IMR-90 (cell line): Measurements from ENCODE around the gene FRMD1. TPM values are rescaled to one million over a fixed set of nuclear protein-coding genes. Genes with fewer than 3 reads are reported as not detected.

Experiments used
- ATAC-seq: fragments of 200-7000 bp; cut with Tn5 transposase; 2 replicates; pipeline ENCODE4 v1.9.1; 2020; ENCODE audit warnings: low read depth, mild to moderate bottlenecking, moderate library complexity
- BruUV-seq: library from RNA; stranded (reverse); fragments of 400-500 nt; replicated peaks from 2 replicates; lab custom pipeline; 2021; lab: Mats Ljungman, UMichigan
- CTCF ChIA-PET: fragments of 300-600 bp; formaldehyde crosslinking; extraction: SDS; loops from one replicate; lab custom pipeline; 2021; ENCODE audit warnings: antibody characterized with exemption; lab: Yijun Ruan, JAX
- POLR2A ChIA-PET: fragments of 300-600 bp; sonication (Branson Sonifier 250); formaldehyde crosslinking; loops from one replicate; lab custom pipeline; 2022; ENCODE audit warnings: antibody characterized with exemption; ENCODE audit not compliant: unreplicated experiment; lab: Charles Lee
- DNase-seq: peaks from one replicate; pipeline ENCODE4 v3.0.0; 2013
- H2AFZ ChIP-seq: replicated peaks from 2 replicates; pipeline ENCODE3; 2013; ENCODE audit warnings: low read length, mild to moderate bottlenecking; ENCODE audit not compliant: poor library complexity
- H2AK5ac ChIP-seq: 2 replicates; pipeline ENCODE4 v1.6.1; 2013; ENCODE audit warnings: low read depth, low read length, inconsistent platforms
- H2AK9ac ChIP-seq: replicated peaks from 2 replicates; pipeline ENCODE3; 2013; ENCODE audit warnings: mild to moderate bottlenecking, low read depth, low read length, moderate library complexity; ENCODE audit not compliant: poor library complexity
- H2BK120ac ChIP-seq: 2 replicates; pipeline ENCODE4 v1.6.1; 2013; ENCODE audit warnings: low read depth, low read length, inconsistent platforms
- H2BK15ac ChIP-seq: 3 replicates; pipeline ENCODE4 v1.6.1; 2013; ENCODE audit warnings: low read depth, low read length, inconsistent platforms
- H2BK20ac ChIP-seq: 2 replicates; pipeline ENCODE4 v1.6.1; 2013; ENCODE audit warnings: low read depth, mild to moderate bottlenecking, inconsistent platforms, low read length, moderate library complexity
- H2BK5ac ChIP-seq: 2 replicates; pipeline ENCODE4 v1.6.1; 2013; ENCODE audit warnings: mild to moderate bottlenecking, low read depth, low read length, inconsistent platforms; ENCODE audit not compliant: poor library complexity, severe bottlenecking
- H3K14ac ChIP-seq: replicated peaks from 2 replicates; pipeline ENCODE4 v1.6.1; 2013; ENCODE audit warnings: low read depth, low read length, inconsistent platforms
- H3K18ac ChIP-seq: 2 replicates; pipeline ENCODE4 v1.6.1; 2013; ENCODE audit warnings: low read depth, low read length, control low read depth
- H3K23ac ChIP-seq: 2 replicates; pipeline ENCODE4 v1.6.1; 2013; ENCODE audit warnings: low read depth, low read length, inconsistent platforms
- H3K27ac ChIP-seq: 2 replicates; pipeline ENCODE4 v1.5.1; 2013; ENCODE audit warnings: mild to moderate bottlenecking, control low read depth, low read length; ENCODE audit not compliant: insufficient read depth
- H3K27me3 ChIP-seq: 2 replicates; pipeline ENCODE4 v1.6.1; 2013; ENCODE audit warnings: low read length; ENCODE audit not compliant: control insufficient read depth, insufficient read depth
- H3K36me3 ChIP-seq: 2 replicates; pipeline ENCODE4 v1.6.1; 2013; ENCODE audit warnings: low read length, mixed read lengths; ENCODE audit not compliant: control insufficient read depth, insufficient read depth
- H3K4ac ChIP-seq: 2 replicates; pipeline ENCODE4 v1.6.1; 2013; ENCODE audit warnings: low read depth, low read length, inconsistent platforms
- H3K4me1 ChIP-seq: 2 replicates; pipeline ENCODE4 v1.6.1; 2013; ENCODE audit warnings: low read length, mixed read lengths; ENCODE audit not compliant: control insufficient read depth, insufficient read depth
- H3K4me2 ChIP-seq: 2 replicates; pipeline ENCODE4 v1.6.1; 2013; ENCODE audit warnings: low read depth, mild to moderate bottlenecking, control low read depth, low read length, moderate library complexity
- H3K4me3 ChIP-seq: 2 replicates; pipeline ENCODE4 v1.5.1; 2013; ENCODE audit warnings: low read depth, mild to moderate bottlenecking, control low read depth, low read length, moderate library complexity; ENCODE audit not compliant: insufficient read depth
- H3K56ac ChIP-seq: 2 replicates; pipeline ENCODE4 v1.6.1; 2013; ENCODE audit warnings: low read length, inconsistent platforms; ENCODE audit not compliant: insufficient read depth; ENCODE audit errors: extremely low read depth
- H3K79me1 ChIP-seq, 2 experiments: 2 replicates each; pipeline ENCODE4 v1.6.1; 2013; ENCODE audit warnings: low read length in 2 of 2, inconsistent platforms in 1 of 2, low read depth in 1 of 2
- H3K9ac ChIP-seq: 2 replicates; pipeline ENCODE4 v1.6.1; 2013; ENCODE audit warnings: low read depth, low read length, control low read depth
- H3K9me1 ChIP-seq: 2 replicates; pipeline ENCODE4 v1.6.1; 2013; ENCODE audit warnings: low read length, inconsistent platforms; ENCODE audit not compliant: insufficient read depth
- H3K9me3 ChIP-seq: 2 replicates; pipeline ENCODE4 v1.6.1; 2013; ENCODE audit warnings: low read length; ENCODE audit not compliant: control insufficient read depth, insufficient read depth
- H4K20me1 ChIP-seq: 2 replicates; pipeline ENCODE4 v1.6.1; 2013; ENCODE audit warnings: low read length, inconsistent platforms; ENCODE audit not compliant: insufficient read depth
- H4K5ac ChIP-seq: 2 replicates; pipeline ENCODE4 v1.6.1; 2013; ENCODE audit warnings: mild to moderate bottlenecking, low read depth, low read length, control low read depth
- H4K8ac ChIP-seq, 2 experiments: 2 replicates each; pipeline ENCODE4 v1.6.1; 2013; ENCODE audit warnings: low read depth in 2 of 2, low read length in 2 of 2, control low read depth in 1 of 2, inconsistent platforms in 1 of 2
- H4K91ac ChIP-seq: 2 replicates; pipeline ENCODE4 v1.6.1; 2013; ENCODE audit warnings: low read depth, low read length, inconsistent platforms; ENCODE audit not compliant: insufficient read depth
- BHLHE40 ChIP-seq: fragments of 150-350 bp; IDR thresholded peaks from 2 replicates; pipeline ENCODE4 v1.6.1; 2016; ENCODE audit warnings: mild to moderate bottlenecking, low read depth, low read length
- CEBPB ChIP-seq: IDR thresholded peaks from 2 replicates; pipeline ENCODE4 v1.6.1; 2012; ENCODE audit warnings: low read depth, low read length, improper control_type of control experiment
- FOS ChIP-seq: fragments of 150-350 bp; IDR thresholded peaks from 2 replicates; pipeline ENCODE4 v1.6.1; 2016; ENCODE audit warnings: low read depth, low read length
- MAFK ChIP-seq: IDR thresholded peaks from 2 replicates; pipeline ENCODE4 v1.6.1; 2012; ENCODE audit warnings: low read depth, low read length, improper control_type of control experiment
- MXI1 ChIP-seq: IDR thresholded peaks from 2 replicates; pipeline ENCODE4 v1.6.1; 2012; ENCODE audit warnings: low read depth, mild to moderate bottlenecking, low read length, moderate library complexity, borderline replicate concordance
- NFE2L2 ChIP-seq: fragments of 150-350 bp; IDR thresholded peaks from 2 replicates; pipeline ENCODE4 v1.6.1; 2016; ENCODE audit warnings: low read depth, mild to moderate bottlenecking, low read length
- RFX5 ChIP-seq: IDR thresholded peaks from 2 replicates; pipeline ENCODE4 v1.8.0; 2012; ENCODE audit warnings: low read depth, mild to moderate bottlenecking, low read length, moderate library complexity
- WGBS, 2 experiments: methylation state at CpG; one replicate each; pipeline versions ENCODE4 v1.1.5 to v1.1.7; 2013; ENCODE audit warnings: missing lambda C conversion rate in 2 of 2; ENCODE audit not compliant: insufficient read length in 1 of 2; ENCODE audit errors: extremely low coverage in 2 of 2; 5-methylcytosine and 5-hydroxymethylcytosine counted together
- dilution Hi-C: fragments of 300-500 bp; cut with HindIII; formaldehyde crosslinking; loops from one replicate; pipeline ENCODE4 v1.14.3; 2018; ENCODE audit warnings: low sequenced_read_pairs; ENCODE audit not compliant: unreplicated experiment
- in situ Hi-C: fragments of 300-500 bp; cut with MboI; formaldehyde crosslinking; loops from 3 replicates; pipeline ENCODE4 v1.14.3; 2019; ENCODE audit warnings: low sequenced_read_pairs, inconsistent platforms, mixed read lengths
- intact Hi-C: fragments of 100-400 bp; cut with micrococcal nuclease; formaldehyde crosslinking; loops from 2 replicates; pipeline ENCODE4 v1.10.0; 2022
- polyA plus RNA-seq, 3 experiments: library from polyadenylated mRNA; depleted of rRNA; stranded (reverse); fragments of >200 nt; gene quantifications; 2 replicates each; pipeline ENCODE4 v1.2.3, GENCODE V29; 2012; ENCODE audit warnings: low replicate concordance in 1 of 3
- total RNA-seq: library from RNA; depleted of rRNA; stranded (reverse); fragments of >200 nt; gene quantifications from 2 replicates; pipeline ENCODE4 v1.2.3, GENCODE V29; 2012
- TF ChIP-seq, protein P1 (sequence below): conservative IDR thresholded peaks from 2 replicates; pipeline ENCODE4 v1.5.1; 2012; ENCODE audit warnings: mild to moderate bottlenecking, low read depth, low read length, improper control_type of control experiment

FRMD1 gene
- total and polyA plus RNA-seq, 2 of the 4 experiments (the other 2 are of a cell fraction), result not detected

DNA sequence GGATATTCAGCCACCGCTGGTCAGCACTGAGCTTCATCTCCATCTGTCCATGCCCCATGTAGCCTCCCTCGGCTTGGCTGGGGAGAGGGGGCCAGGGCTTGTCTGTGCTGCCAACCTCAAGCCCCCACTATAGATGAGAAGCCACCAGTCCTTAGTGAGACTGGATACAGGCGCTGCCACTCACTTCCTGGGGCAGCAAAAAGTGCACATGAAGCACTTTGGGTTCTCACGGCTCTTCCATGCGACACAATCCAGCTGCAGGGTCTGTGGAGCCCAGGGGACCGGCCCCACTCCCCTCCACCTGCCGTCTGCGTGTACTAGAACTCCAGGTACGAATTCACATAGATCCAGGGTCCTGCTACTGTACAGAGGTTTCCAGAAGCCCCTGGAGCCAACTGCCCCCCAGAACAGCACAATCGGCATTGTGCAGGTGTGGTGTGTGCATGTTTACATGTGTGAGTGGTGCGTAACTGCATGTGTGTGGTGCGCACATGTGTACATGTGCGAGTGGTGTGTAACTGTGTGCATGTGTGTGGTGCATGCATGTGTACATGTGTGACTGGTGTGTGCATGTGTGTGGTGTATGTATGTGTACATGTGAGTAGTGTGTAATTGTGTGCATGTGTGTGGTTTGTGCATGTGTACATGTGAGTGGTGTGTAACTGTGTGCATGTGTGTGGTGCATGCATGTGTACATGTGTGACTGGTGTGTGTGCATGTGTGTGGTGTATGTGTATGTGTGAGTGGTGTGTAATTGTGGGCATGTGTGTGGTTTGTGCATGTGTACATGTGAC lies 4.9 kb downstream of the FRMD1 start (continued):
- TF ChIP-seq NFE2L2, result no peak

GRCh38 chr6:168072730-168073129 lies 6.3 kb downstream of the FRMD1 start:
- Histone ChIP-seq H2AK5ac (no peak overlapping the region), H2BK15ac (no peak overlapping the region), H3K4me1 (peaks cover 1% of the 10 kb centered on the region; the same call in 1 of the 2 replicates), H2BK5ac (no peak overlapping the region), H3K23ac (no peak overlapping the region), H3K4me3 (no peak overlapping the region), H3K56ac (no peak overlapping the region), H4K20me1 (no peaks in the 10 kb centered on the region), H3K9ac (no peak overlapping the region), H3K27ac (no peak overlapping the region), H3K14ac (no peak overlapping the region), H2BK120ac (no peak overlapping the region), H4K91ac (no peak overlapping the region), H4K8ac (no peak overlapping the region), H2BK20ac (no peak overlapping the region), H3K27me3 (peaks cover 22% of the 10 kb centered on the region), H3K36me3 (no peaks in the 10 kb centered on the region), H3K18ac (no peak overlapping the region), H3K4me2 (no peak overlapping the region), H3K4ac (no peak overlapping the region), H3K9me1 (no peaks in the 10 kb centered on the region), H2AFZ (no peak overlapping the region), H2AK9ac (no peak overlapping the region), H3K79me1 (no peaks in the 10 kb centered on the region), H3K9me3 (no peaks in the 10 kb centered on the region), H4K5ac (no peak overlapping the region)
- BruUV-seq, result no TSS peak
- POLR2A ChIA-PET, result no interaction called here
- in situ Hi-C loops, result no loop called here
- dilution Hi-C loops, result no loop called here
- no CpG with 5 or more reads among the region's 4 CpGs for WGBS, 2 experiments
- DNase-seq, result no peak
- CTCF ChIA-PET, result interaction anchor here (0.7 kb wide), 1 partner anchor 107 kb away, joined by 3 read pairs; no protein-coding TSS in a partner anchor
- no peak for ATAC-seq
- TF ChIP-seq FOS, result no peak
- no peak for TF ChIP-seq MXI1
- no peak for TF ChIP-seq MAFK
- TF ChIP-seq BHLHE40, result no peak
- TF ChIP-seq RFX5, result no peak
- no peak for TF ChIP-seq CEBPB
- TF ChIP-seq, protein P1, sequence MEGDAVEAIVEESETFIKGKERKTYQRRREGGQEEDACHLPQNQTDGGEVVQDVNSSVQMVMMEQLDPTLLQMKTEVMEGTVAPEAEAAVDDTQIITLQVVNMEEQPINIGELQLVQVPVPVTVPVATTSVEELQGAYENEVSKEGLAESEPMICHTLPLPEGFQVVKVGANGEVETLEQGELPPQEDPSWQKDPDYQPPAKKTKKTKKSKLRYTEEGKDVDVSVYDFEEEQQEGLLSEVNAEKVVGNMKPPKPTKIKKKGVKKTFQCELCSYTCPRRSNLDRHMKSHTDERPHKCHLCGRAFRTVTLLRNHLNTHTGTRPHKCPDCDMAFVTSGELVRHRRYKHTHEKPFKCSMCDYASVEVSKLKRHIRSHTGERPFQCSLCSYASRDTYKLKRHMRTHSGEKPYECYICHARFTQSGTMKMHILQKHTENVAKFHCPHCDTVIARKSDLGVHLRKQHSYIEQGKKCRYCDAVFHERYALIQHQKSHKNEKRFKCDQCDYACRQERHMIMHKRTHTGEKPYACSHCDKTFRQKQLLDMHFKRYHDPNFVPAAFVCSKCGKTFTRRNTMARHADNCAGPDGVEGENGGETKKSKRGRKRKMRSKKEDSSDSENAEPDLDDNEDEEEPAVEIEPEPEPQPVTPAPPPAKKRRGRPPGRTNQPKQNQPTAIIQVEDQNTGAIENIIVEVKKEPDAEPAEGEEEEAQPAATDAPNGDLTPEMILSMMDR, result no peak
- TF ChIP-seq NFE2L2, result no peak
- intact Hi-C loops, result no loop called here
